Karpas-422 (cell line): Measurements from ENCODE around the gene TUBA4A. TPM values are rescaled to one million over a fixed set of nuclear protein-coding genes. Genes with fewer than 3 reads are reported as not detected.

Experiments
- DNase-seq: peaks from one replicate; pipeline ENCODE4 v3.0.0-alpha.2; 2015
- H2AFZ ChIP-seq: fragments of 200-600 bp; sonication (generic); 2 replicates; pipeline ENCODE4 v1.6.1; 2014; ENCODE audit warnings: antibody characterized with exemption, low read length, mixed read lengths
- H3K27ac ChIP-seq: fragments of 200-600 bp; sonication (generic); 2 replicates; pipeline ENCODE4 v1.5.1; 2014; ENCODE audit warnings: mild to moderate bottlenecking, low read length, moderate library complexity
- H3K27me3 ChIP-seq: fragments of 200-600 bp; sonication (generic); 2 replicates; pipeline ENCODE4 v1.6.1; 2014; ENCODE audit warnings: low read length, mixed read lengths
- H3K36me3 ChIP-seq: fragments of 200-600 bp; sonication (generic); 2 replicates; pipeline ENCODE4 v1.6.1; 2014; ENCODE audit warnings: low read length, mixed read lengths; ENCODE audit not compliant: insufficient read depth
- H3K4me1 ChIP-seq: fragments of 200-600 bp; sonication (generic); 2 replicates; pipeline ENCODE4 v1.6.1; 2014; ENCODE audit warnings: mild to moderate bottlenecking, low read length, mixed read lengths
- H3K4me2 ChIP-seq: fragments of 200-600 bp; sonication (generic); 2 replicates; pipeline ENCODE4 v1.6.1; 2014; ENCODE audit warnings: low read length, low read depth, mild to moderate bottlenecking; ENCODE audit not compliant: poor library complexity, severe bottlenecking
- H3K4me3 ChIP-seq: fragments of 200-600 bp; sonication (generic); 2 replicates; pipeline ENCODE4 v1.5.1; 2014; ENCODE audit warnings: mild to moderate bottlenecking, antibody characterized with exemption, low read length, mixed read lengths
- H3K79me2 ChIP-seq: fragments of 200-600 bp; sonication (generic); 2 replicates; pipeline ENCODE4 v1.6.1; 2014; ENCODE audit warnings: mild to moderate bottlenecking, low read length, mixed read lengths
- H3K9ac ChIP-seq: fragments of 200-600 bp; sonication (generic); 2 replicates; pipeline ENCODE4 v1.6.0; 2014; ENCODE audit warnings: low read length
- H3K9me2 ChIP-seq: fragments of 200-600 bp; sonication (generic), shearing (Covaris generic); replicated peaks from 2 replicates; pipeline ENCODE4 v1.6.0; 2014; ENCODE audit warnings: mild to moderate bottlenecking, low read length, moderate library complexity; ENCODE audit not compliant: insufficient read depth
- H3K9me3 ChIP-seq: fragments of 300-700, 200-600 bp; sonication (generic); 2 replicates; pipeline ENCODE4 v1.6.1; 2014; ENCODE audit warnings: low read length, mixed read lengths
- H4K20me1 ChIP-seq: fragments of 200-600 bp; sonication (generic); 2 replicates; pipeline ENCODE4 v1.6.1; 2014; ENCODE audit warnings: mild to moderate bottlenecking, antibody characterized with exemption, low read length, low read depth; ENCODE audit not compliant: insufficient read depth
- total RNA-seq: library from RNA; depleted of rRNA; stranded (reverse); fragments of >200 nt; shearing (Covaris generic); gene quantifications from 2 replicates; pipeline ENCODE4 v1.2.3, GENCODE V29; 2014; ENCODE audit warnings: low replicate concordance

The TUBA4A gene
- total RNA-seq, 1 experiment from 2014 or later: 61.8 TPM

GRCh38 chr2:219278655-219279150 lies 25.0 kb upstream of the TUBA4A start:
- Histone ChIP-seq H3K4me3 (peak overlapping the region; percentile 66), H3K9me3 (no peaks in the 10 kb centered on the region), H4K20me1 (no peaks in the 10 kb centered on the region; the same call in 1 of the 2 replicates), H3K27me3 (no peaks in the 10 kb centered on the region), H3K9ac (peak overlapping the region; percentile 76), H3K79me2 (no peaks in the 10 kb centered on the region), H3K9me2 (no peaks in the 10 kb centered on the region), H2AFZ (0 out of 2 replicates have a peak overlapping the region, but pooled peaks have one; percentile 86), H3K36me3 (no peaks in the 10 kb centered on the region; the same call in 1 of the 2 replicates), H3K27ac (peak overlapping the region; percentile 96), H3K4me1 (peaks cover 40% of the 10 kb centered on the region), H3K4me2 (peak overlapping the region; percentile 74)
- DNase-seq: no peak

- H2AFZ ChIP-seq: peak overlapping the region; percentile 86
- H3K4me1 ChIP-seq: peaks cover 40% of the 10 kb centered on the region
- no peaks in the 10 kb centered on the region; the same call in 1 of the 2 replicates for H4K20me1 ChIP-seq
- peak overlapping the region; percentile 76 for H3K9ac ChIP-seq
- H3K9me2 ChIP-seq: no peaks in the 10 kb centered on the region
- peak; percentile 89 for DNase-seq
- no peaks in the 10 kb centered on the region for H3K27me3 ChIP-seq
- no peaks in the 10 kb centered on the region; the same call in 1 of the 2 replicates for H3K36me3 ChIP-seq
- peak overlapping the region; percentile 66 for H3K4me3 ChIP-seq
- no peaks in the 10 kb centered on the region for H3K9me3 ChIP-seq
- H3K79me2 ChIP-seq: no peaks in the 10 kb centered on the region
- H3K27ac ChIP-seq: peak overlapping the region; percentile 96
- peak overlapping the region; percentile 74 for H3K4me2 ChIP-seq
Measured at GRCh38 chr2:219277703-219278654, 24.3 kb upstream of the TUBA4A start.

GRCh38 chr2:219274361-219274921 lies 20.7 kb upstream of the TUBA4A start:
- Histone ChIP-seq H3K4me3 (no peak overlapping the region), H4K20me1 (peaks cover 4% of the 10 kb centered on the region; the same call in 1 of the 2 replicates), H3K4me2 (no peak overlapping the region), H3K27ac (no peak overlapping the region), H3K9me2 (no peaks in the 10 kb centered on the region), H3K36me3 (no peaks in the 10 kb centered on the region), H3K9ac (no peak overlapping the region), H3K9me3 (no peaks in the 10 kb centered on the region), H2AFZ (no peak overlapping the region), H3K4me1 (peaks cover 24% of the 10 kb centered on the region), H3K27me3 (no peaks in the 10 kb centered on the region), H3K79me2 (no peaks in the 10 kb centered on the region)
- DNase-seq: no peak

- H3K4me3 ChIP-seq: no peak overlapping the region
- no peak for DNase-seq
- H3K27ac ChIP-seq: no peak overlapping the region
- H2AFZ ChIP-seq: no peak overlapping the region
- H3K4me2 ChIP-seq: no peak overlapping the region
- H3K9me3 ChIP-seq: no peaks in the 10 kb centered on the region
- no peak overlapping the region for H3K9ac ChIP-seq
- H3K9me2 ChIP-seq: no peaks in the 10 kb centered on the region
- H3K4me1 ChIP-seq: peaks cover 21% of the 10 kb centered on the region
- no peaks in the 10 kb centered on the region for H3K27me3 ChIP-seq
- H3K79me2 ChIP-seq: no peaks in the 10 kb centered on the region
- H4K20me1 ChIP-seq: peaks cover 4% of the 10 kb centered on the region; the same call in 1 of the 2 replicates
- H3K36me3 ChIP-seq: no peaks in the 10 kb centered on the region
Measured at GRCh38 chr2:219273937-219274336, 20.2 kb upstream of the TUBA4A start.

GRCh38 chr2:219272995-219273394 lies 19.3 kb upstream of the TUBA4A start:
- no peak overlapping the region for H3K4me2 ChIP-seq
- H3K4me3 ChIP-seq: no peak overlapping the region
- H3K9ac ChIP-seq: no peak overlapping the region
- H3K36me3 ChIP-seq: no peaks in the 10 kb centered on the region
- no peak for DNase-seq
- peaks cover 12% of the 10 kb centered on the region for H3K4me1 ChIP-seq
- no peak overlapping the region for H3K27ac ChIP-seq
- H3K9me3 ChIP-seq: no peaks in the 10 kb centered on the region
- no peak overlapping the region for H2AFZ ChIP-seq
- H3K9me2 ChIP-seq: no peaks in the 10 kb centered on the region
- peaks cover 4% of the 10 kb centered on the region; the same call in 1 of the 2 replicates for H4K20me1 ChIP-seq
- no peaks in the 10 kb centered on the region for H3K79me2 ChIP-seq
- H3K27me3 ChIP-seq: no peaks in the 10 kb centered on the region

GRCh38 chr2:219272356-219272755 lies 18.6 kb upstream of the TUBA4A start:
- no peak overlapping the region for H3K4me2 ChIP-seq
- no peak overlapping the region for H3K9ac ChIP-seq
- peaks cover 4% of the 10 kb centered on the region; the same call in 1 of the 2 replicates for H4K20me1 ChIP-seq
- DNase-seq: no peak
- H2AFZ ChIP-seq: no peak overlapping the region
- H3K9me2 ChIP-seq: no peaks in the 10 kb centered on the region
- H3K79me2 ChIP-seq: no peaks in the 10 kb centered on the region
- H3K27ac ChIP-seq: no peak overlapping the region
- no peaks in the 10 kb centered on the region for H3K27me3 ChIP-seq
- H3K36me3 ChIP-seq: no peaks in the 10 kb centered on the region
- peaks cover 5% of the 10 kb centered on the region for H3K4me1 ChIP-seq
- H3K4me3 ChIP-seq: no peak overlapping the region
- no peaks in the 10 kb centered on the region for H3K9me3 ChIP-seq

- Histone ChIP-seq H3K36me3 (no peaks in the 10 kb centered on the region), H3K27me3 (no peaks in the 10 kb centered on the region), H4K20me1 (peaks cover 4% of the 10 kb centered on the region; the same call in 1 of the 2 replicates), H3K4me1 (no peaks in the 10 kb centered on the region), H3K9me3 (no peaks in the 10 kb centered on the region), H3K4me3 (no peak overlapping the region), H3K79me2 (no peaks in the 10 kb centered on the region), H3K9ac (no peak overlapping the region), H3K9me2 (no peaks in the 10 kb centered on the region), H3K27ac (no peak overlapping the region), H3K4me2 (no peak overlapping the region), H2AFZ (no peak overlapping the region)
- DNase-seq: no peak
Measured at GRCh38 chr2:219271021-219271420, 17.3 kb upstream of the TUBA4A start.

GRCh38 chr2:219270055-219270372 lies 16.3 kb upstream of the TUBA4A start:
- H3K4me2 ChIP-seq: no peak overlapping the region
- H3K27ac ChIP-seq: no peak overlapping the region
- no peak overlapping the region for H3K4me3 ChIP-seq
- H2AFZ ChIP-seq: no peak overlapping the region
- H3K27me3 ChIP-seq: no peaks in the 10 kb centered on the region
- no peaks in the 10 kb centered on the region for H3K9me3 ChIP-seq
- peaks cover 4% of the 10 kb centered on the region; the same call in 1 of the 2 replicates for H4K20me1 ChIP-seq
- H3K79me2 ChIP-seq: no peaks in the 10 kb centered on the region
- DNase-seq: no peak
- no peak overlapping the region for H3K9ac ChIP-seq
- no peaks in the 10 kb centered on the region for H3K4me1 ChIP-seq
- no peaks in the 10 kb centered on the region for H3K36me3 ChIP-seq
- H3K9me2 ChIP-seq: no peaks in the 10 kb centered on the region
